SHP77 treated with DMSO at 0.1 percent for 48 hours (cell line): ENCODE results near the gene UQCRC1.
"Not testable (repeated sequence)": the region's sequence is repeated elsewhere in the genome, so short reads cannot be mapped to it uniquely, and the experiment has no call there.

Experiments
- DNase-seq: peaks from one replicate; lab custom pipeline; 2025; lab: John Stamatoyannopoulos, UW

Gene UQCRC1

DNA sequence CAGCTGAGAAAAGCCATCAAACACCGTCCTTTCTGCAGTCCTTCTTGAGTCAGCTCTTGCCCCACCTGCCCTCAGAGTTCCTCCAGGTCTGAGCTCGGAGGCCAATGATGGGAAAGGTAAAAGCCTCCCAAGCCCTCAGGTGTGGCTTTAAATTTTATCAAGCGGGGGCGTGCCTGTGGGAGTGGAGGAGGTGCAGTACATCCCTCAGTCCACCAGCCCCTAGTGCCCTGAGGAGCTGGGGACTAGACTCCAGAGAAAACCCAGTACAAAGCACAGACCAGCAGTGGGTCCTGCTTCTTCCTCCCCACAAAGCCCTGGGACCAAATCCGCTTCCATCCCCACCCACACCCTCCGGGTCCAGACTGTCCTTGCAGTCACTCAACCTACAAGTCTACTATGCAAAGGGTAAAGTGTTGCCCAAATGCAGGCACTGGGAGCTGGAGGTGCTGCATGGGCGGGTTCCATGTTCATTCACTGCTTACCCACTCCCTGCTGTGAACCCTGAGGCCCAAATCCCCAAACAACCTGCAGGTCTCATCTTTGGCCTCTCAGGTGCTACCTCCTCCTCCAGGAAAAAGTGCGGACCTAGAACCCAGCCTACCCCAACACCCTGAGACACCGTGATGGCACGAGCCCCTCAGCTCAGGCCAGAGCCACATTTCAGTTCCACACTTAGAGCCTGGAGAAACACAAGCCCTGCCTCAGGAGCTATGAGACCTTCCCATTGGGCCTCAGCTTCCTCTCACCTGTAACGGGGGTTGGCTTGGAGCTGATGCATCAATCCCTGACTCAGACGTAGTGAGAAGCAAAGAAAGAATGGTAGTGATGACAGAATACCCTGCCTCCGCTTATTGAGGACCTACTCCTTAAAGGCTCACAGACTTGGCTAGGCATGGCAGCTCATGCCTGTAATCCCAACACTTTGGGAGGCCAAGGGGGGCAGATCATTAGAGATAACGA, 55.3 kb downstream of the UQCRC1 start:
- DNase-seq: no peak

GRCh38 chr3:48553361-48553760, 56.1 kb downstream of the UQCRC1 start:
- no peak for DNase-seq

GRCh38 chr3:48552111-48552951, 57.1 kb downstream of the UQCRC1 start:
- DNase-seq: peak; percentile 61

- not testable (repeated sequence) for DNase-seq
These were observed 57.8 kb downstream of the UQCRC1 start for GRCh38 chr3:48551651-48552050.
